Spleen (tissue), 7 donors: ENCODE measurements around the gene SKAP2.

Experiments
- CTCF ChIP-seq, 11 experiments: fragments of 200-600 bp in 7 of 11; fragments of 450-650 bp in 4 of 11; sonication (generic) in 4 of 11; IDR thresholded peaks in 8 of 11; conservative IDR thresholded peaks in 3 of 11; 1 replicate in 7 of 11; 2 replicates in 4 of 11; pipeline versions ENCODE4 v1.4.0 to v1.8.0; 2016 to 2021; ENCODE audit warnings: antibody characterized with exemption in 11 of 11, inconsistent platforms in 4 of 11, mild to moderate bottlenecking in 1 of 11
- POLR2A ChIP-seq, 3 donors: fragments of 450-650 bp; IDR thresholded peaks; one replicate each; pipeline ENCODE4 v1.5.1; 2017; ENCODE audit warnings: antibody characterized with exemption in 3 of 3, mild to moderate bottlenecking in 1 of 3
- POLR2AphosphoS5 ChIP-seq, 3 donors: sonication (generic); formaldehyde crosslinking; IDR thresholded peaks; one replicate each; pipeline ENCODE4 v1.5.1; 2017; ENCODE audit warnings: antibody characterized with exemption in 3 of 3
- donor health status: DM: no; HTN: no; CAD: no; lungs with moderate emphysema.
- donor health status: DM: no; HTN: no; CAD: no.
- donor health status: DM: no; HTN: no; CAD: no.

GRCh38 chr7:26627891-26628341 is 236.5 kb downstream of the SKAP2 start:
- TF ChIP-seq POLR2A (IDR thresholded peaks at IDR 0.05): no peak
- no peak for TF ChIP-seq CTCF (IDR thresholded peaks at IDR 0.05 in 8 of 11, conservative IDR thresholded peaks at IDR 0.05 in 3 of 11)
- peak in 1 of 3 donors; percentile 9 for TF ChIP-seq POLR2AphosphoS5 (IDR thresholded peaks at IDR 0.05)
